H1 (cell line): ENCODE measurements around the gene ETFDH.
A peak's percentile ranks its signal among the peaks of the same experiment; 100 is the strongest.

Source experiments
- BACH1 ChIP-seq: IDR thresholded peaks from 2 replicates; pipeline ENCODE4 v1.6.1; 2012; ENCODE audit warnings: low read length, improper control_type of control experiment
- BRCA1 ChIP-seq: IDR thresholded peaks from 2 replicates; pipeline ENCODE4 v1.6.1; 2012; ENCODE audit warnings: low read depth, low read length, improper control_type of control experiment
- CBX5 ChIP-seq: fragments of 300-800, 300-1000 bp; sonication (generic); IDR thresholded peaks from 2 replicates; pipeline ENCODE4 v1.7.1; 2016; ENCODE audit warnings: antibody characterized with exemption, low read length, low read depth
- CEBPB ChIP-seq: IDR thresholded peaks from 2 replicates; pipeline ENCODE4 v1.6.1; 2012; ENCODE audit warnings: low read depth, low read length
- CHD2 ChIP-seq: IDR thresholded peaks from 2 replicates; pipeline ENCODE4 v1.6.1; 2012; ENCODE audit warnings: low read length, improper control_type of control experiment
- CTCF ChIP-seq, 3 experiments: IDR thresholded peaks; 1 replicate in 2 of 3; 2 replicates in 1 of 3; pipeline versions ENCODE4 v1.5.1 to v1.6.1; 2011; ENCODE audit warnings: low read length in 3 of 3, mild to moderate bottlenecking in 3 of 3, inconsistent platforms in 2 of 3, low read depth in 1 of 3, moderate library complexity in 1 of 3; ENCODE audit not compliant: insufficient read depth in 1 of 3; ENCODE audit errors: control extremely low read depth in 1 of 3
- E2F6 ChIP-seq: IDR thresholded peaks from 2 replicates; pipeline ENCODE4 v1.6.1; 2012; ENCODE audit warnings: inconsistent platforms
- EP300 ChIP-seq, 2 experiments: IDR thresholded peaks; 1 replicate in 1 of 2; 2 replicates in 1 of 2; pipeline ENCODE4 v1.6.1; 2011 to 2012; ENCODE audit warnings: low read depth in 2 of 2, low read length in 2 of 2, mild to moderate bottlenecking in 2 of 2, borderline replicate concordance in 1 of 2, inconsistent platforms in 1 of 2, moderate library complexity in 1 of 2
- POLR2A ChIP-seq, 2 experiments: IDR thresholded peaks; 1 replicate in 1 of 2; 2 replicates in 1 of 2; pipeline ENCODE4 v1.6.1; 2011; ENCODE audit warnings: low read depth in 2 of 2, low read length in 2 of 2, mild to moderate bottlenecking in 2 of 2; ENCODE audit errors: control extremely low read depth in 1 of 2
- RXRA ChIP-seq: IDR thresholded peaks from 2 replicates; pipeline ENCODE4 v1.6.1; 2011; ENCODE audit warnings: low read depth, mild to moderate bottlenecking, low read length, moderate library complexity; ENCODE audit not compliant: insufficient read depth
- SP1 ChIP-seq: IDR thresholded peaks from 2 replicates; pipeline ENCODE4 v1.6.1; 2011; ENCODE audit warnings: low read depth, low read length
- TEAD4 ChIP-seq: IDR thresholded peaks from 2 replicates; pipeline ENCODE4 v1.6.1; 2012; ENCODE audit warnings: low read depth, low read length, inconsistent platforms, mixed read lengths
- ZNF274 ChIP-seq: IDR thresholded peaks from 2 replicates; pipeline ENCODE4 v1.7.0; 2012; ENCODE audit warnings: low read length, borderline replicate concordance; ENCODE audit errors: extremely low read depth

GRCh38 chr4:158729716-158730559 lies 57.8 kb downstream of the ETFDH start:
- TF ChIP-seq CHD2 = no peak
- TF ChIP-seq CEBPB = no peak
- no peak for TF ChIP-seq BRCA1
- no peak for TF ChIP-seq RXRA
- no peak for TF ChIP-seq CBX5
- peak; percentile 66 to 83 (median 76) for TF ChIP-seq CTCF (IDR thresholded peaks at IDR 0.05; ENCODE audit: control extremely low read depth in 1 of 3, insufficient read depth in 1 of 3, low read depth in 1 of 3, low read length in 3 of 3)
- TF ChIP-seq POLR2A (IDR thresholded peaks at IDR 0.05; ENCODE audit: control extremely low read depth in 1 of 2, low read depth in 2 of 2, low read length in 2 of 2) = no peak
- no peak for TF ChIP-seq TEAD4
- no peak for TF ChIP-seq BACH1
- no peak for TF ChIP-seq EP300 (IDR thresholded peaks at IDR 0.05; ENCODE audit: borderline replicate concordance in 1 of 2, low read depth in 2 of 2, low read length in 2 of 2)
- TF ChIP-seq E2F6 = no peak
- TF ChIP-seq ZNF274 = no peak
- no peak for TF ChIP-seq SP1
